A549 (cell line): Measurements from ENCODE around the gene ZDHHC11.

Source experiments
- CHD4 ChIP-seq: fragments of 200-600 bp; sonication (generic); IDR thresholded peaks from 2 replicates; pipeline ENCODE4 v1.6.1; 2016; ENCODE audit warnings: antibody characterized with exemption, mild to moderate bottlenecking, borderline replicate concordance
- JUN ChIP-seq, 2 experiments: fragments of >200 bp; sonication (Bioruptor Twin); formaldehyde crosslinking; IDR thresholded peaks; 2 replicates in 1 of 2; 3 replicates in 1 of 2; pipeline ENCODE4 v1.6.1; 2016 to 2017
- MYC ChIP-seq: IDR thresholded peaks from 2 replicates; pipeline ENCODE4 v1.6.1; 2012; ENCODE audit warnings: mild to moderate bottlenecking, inconsistent platforms, low read length, improper control_type of control experiment, borderline replicate concordance
- NFE2L2 ChIP-seq: fragments of 150-350 bp; conservative IDR thresholded peaks from 2 replicates; pipeline ENCODE4 v1.6.1; 2014; ENCODE audit warnings: low read length
- RCOR1 ChIP-seq: fragments of 150-350 bp; IDR thresholded peaks from 2 replicates; pipeline ENCODE4 v1.6.1; 2014; ENCODE audit warnings: antibody characterized with exemption, low read length, low read depth
- SREBF2 ChIP-seq: fragments of 450-650 bp; IDR thresholded peaks from 2 replicates; pipeline ENCODE4 v1.6.1; 2014; ENCODE audit warnings: mild to moderate bottlenecking, moderate library complexity
- TF ChIP-seq, protein P1 (sequence below): fragments of >200 bp; sonication (Bioruptor Twin); formaldehyde crosslinking; IDR thresholded peaks from 3 replicates; pipeline ENCODE4 v1.5.1; 2016
- TF ChIP-seq, protein P2 (sequence below): fragments of 200-600 bp; sonication (generic); IDR thresholded peaks from 2 replicates; pipeline ENCODE4 v1.6.1; 2016; ENCODE audit warnings: antibody characterized with exemption, mild to moderate bottlenecking, moderate library complexity
- TF ChIP-seq, protein P3 (sequence below): IDR thresholded peaks from 2 replicates; pipeline ENCODE4 v1.6.1; 2012

DNA sequence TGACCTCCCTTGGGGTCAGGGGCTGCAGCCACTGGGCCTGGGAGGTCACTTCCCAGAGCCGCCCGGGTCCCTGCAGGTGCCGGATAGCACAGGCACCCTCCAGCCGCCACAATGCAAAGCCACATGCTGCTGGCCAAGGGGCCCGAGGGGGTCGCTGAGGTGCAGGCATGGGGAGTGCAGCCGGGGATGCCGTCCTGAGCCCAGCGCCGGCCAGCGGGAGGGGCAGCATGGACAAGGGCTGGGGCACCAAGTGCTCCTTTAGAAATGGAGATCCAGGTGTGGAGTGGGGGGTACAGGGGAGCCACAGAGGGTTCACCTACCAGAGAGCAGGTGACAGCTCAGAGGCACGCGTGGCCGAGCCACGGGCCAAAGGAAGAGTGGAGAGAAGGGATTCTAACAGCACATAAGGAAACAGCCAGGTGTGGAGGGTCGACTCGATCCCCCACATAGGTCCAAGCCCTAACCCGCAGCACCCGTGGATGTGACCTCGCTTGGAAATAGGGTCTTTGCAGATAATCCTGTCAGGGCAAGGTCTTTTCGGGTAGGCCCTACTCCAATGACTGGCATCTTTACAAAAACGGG is 90.9 kb downstream of the ZDHHC11 start:
- TF ChIP-seq, protein P1, sequence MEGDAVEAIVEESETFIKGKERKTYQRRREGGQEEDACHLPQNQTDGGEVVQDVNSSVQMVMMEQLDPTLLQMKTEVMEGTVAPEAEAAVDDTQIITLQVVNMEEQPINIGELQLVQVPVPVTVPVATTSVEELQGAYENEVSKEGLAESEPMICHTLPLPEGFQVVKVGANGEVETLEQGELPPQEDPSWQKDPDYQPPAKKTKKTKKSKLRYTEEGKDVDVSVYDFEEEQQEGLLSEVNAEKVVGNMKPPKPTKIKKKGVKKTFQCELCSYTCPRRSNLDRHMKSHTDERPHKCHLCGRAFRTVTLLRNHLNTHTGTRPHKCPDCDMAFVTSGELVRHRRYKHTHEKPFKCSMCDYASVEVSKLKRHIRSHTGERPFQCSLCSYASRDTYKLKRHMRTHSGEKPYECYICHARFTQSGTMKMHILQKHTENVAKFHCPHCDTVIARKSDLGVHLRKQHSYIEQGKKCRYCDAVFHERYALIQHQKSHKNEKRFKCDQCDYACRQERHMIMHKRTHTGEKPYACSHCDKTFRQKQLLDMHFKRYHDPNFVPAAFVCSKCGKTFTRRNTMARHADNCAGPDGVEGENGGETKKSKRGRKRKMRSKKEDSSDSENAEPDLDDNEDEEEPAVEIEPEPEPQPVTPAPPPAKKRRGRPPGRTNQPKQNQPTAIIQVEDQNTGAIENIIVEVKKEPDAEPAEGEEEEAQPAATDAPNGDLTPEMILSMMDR, result no peak
- TF ChIP-seq, protein P2, sequence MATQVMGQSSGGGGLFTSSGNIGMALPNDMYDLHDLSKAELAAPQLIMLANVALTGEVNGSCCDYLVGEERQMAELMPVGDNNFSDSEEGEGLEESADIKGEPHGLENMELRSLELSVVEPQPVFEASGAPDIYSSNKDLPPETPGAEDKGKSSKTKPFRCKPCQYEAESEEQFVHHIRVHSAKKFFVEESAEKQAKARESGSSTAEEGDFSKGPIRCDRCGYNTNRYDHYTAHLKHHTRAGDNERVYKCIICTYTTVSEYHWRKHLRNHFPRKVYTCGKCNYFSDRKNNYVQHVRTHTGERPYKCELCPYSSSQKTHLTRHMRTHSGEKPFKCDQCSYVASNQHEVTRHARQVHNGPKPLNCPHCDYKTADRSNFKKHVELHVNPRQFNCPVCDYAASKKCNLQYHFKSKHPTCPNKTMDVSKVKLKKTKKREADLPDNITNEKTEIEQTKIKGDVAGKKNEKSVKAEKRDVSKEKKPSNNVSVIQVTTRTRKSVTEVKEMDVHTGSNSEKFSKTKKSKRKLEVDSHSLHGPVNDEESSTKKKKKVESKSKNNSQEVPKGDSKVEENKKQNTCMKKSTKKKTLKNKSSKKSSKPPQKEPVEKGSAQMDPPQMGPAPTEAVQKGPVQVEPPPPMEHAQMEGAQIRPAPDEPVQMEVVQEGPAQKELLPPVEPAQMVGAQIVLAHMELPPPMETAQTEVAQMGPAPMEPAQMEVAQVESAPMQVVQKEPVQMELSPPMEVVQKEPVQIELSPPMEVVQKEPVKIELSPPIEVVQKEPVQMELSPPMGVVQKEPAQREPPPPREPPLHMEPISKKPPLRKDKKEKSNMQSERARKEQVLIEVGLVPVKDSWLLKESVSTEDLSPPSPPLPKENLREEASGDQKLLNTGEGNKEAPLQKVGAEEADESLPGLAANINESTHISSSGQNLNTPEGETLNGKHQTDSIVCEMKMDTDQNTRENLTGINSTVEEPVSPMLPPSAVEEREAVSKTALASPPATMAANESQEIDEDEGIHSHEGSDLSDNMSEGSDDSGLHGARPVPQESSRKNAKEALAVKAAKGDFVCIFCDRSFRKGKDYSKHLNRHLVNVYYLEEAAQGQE, result no peak
- TF ChIP-seq, protein P3, sequence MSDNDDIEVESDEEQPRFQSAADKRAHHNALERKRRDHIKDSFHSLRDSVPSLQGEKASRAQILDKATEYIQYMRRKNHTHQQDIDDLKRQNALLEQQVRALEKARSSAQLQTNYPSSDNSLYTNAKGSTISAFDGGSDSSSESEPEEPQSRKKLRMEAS, result no peak
- TF ChIP-seq SREBF2, result no peak
- TF ChIP-seq JUN (IDR thresholded peaks at IDR 0.05), result no peak
- no peak for TF ChIP-seq CHD4
- no peak for TF ChIP-seq MYC
- TF ChIP-seq RCOR1, result no peak
- TF ChIP-seq NFE2L2, result no peak
